GM12891 (cell line): ENCODE data around the gene IGFBP6.

ENCODE experiments used
- POLR2A ChIP-seq: IDR thresholded peaks from 2 replicates; pipeline ENCODE4 v1.6.1; 2011; ENCODE audit warnings: low read depth, low read length, control low read depth
- POLR2AphosphoS5 ChIP-seq: IDR thresholded peaks from 2 replicates; pipeline ENCODE4 v1.6.1; 2011; ENCODE audit warnings: low read depth, low read length, control low read depth
- TAF1 ChIP-seq: IDR thresholded peaks from 2 replicates; pipeline ENCODE4 v1.6.1; 2011; ENCODE audit warnings: low read depth, low read length, control low read depth

DNA sequence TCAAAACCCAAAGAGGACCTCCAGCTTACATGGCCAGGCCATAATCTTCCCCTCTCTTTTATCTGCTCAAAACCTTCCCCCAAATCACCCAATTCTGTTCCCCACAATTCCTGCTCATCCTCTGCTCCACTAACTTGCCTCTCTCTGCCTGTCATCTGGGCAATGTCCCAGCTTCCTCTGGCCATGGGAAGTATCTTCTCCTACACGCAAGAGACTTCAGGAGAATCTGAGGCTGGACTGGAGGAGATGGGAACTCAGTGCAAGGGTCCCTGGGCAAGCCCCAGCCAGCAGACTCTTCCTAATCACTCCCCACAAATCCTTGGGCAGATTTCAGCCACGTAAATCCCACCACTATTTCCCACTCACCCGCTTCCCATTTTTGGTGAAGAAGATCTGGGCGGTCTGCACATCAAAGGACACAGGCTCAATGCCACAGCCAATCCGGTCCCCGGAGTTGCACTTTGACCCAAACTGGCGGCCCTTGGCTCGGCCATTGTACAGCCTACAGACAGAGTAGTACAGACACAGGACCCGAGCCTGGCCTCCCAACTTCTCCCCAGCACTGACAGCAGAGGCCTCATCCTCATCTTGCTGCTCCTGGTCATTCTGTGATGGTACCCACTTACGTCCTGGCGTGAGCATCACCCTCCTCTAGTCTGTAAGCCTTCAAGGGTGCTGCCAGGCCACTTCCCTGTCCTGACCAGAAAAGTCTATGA is 23.0 kb upstream of the IGFBP6 start:
- TF ChIP-seq POLR2A = no peak
- no peak for TF ChIP-seq TAF1
- TF ChIP-seq POLR2AphosphoS5 = no peak
